ENCODE data around the gene TOM1L2. TPM values are rescaled to one million over a fixed set of nuclear protein-coding genes. Genes with fewer than 3 reads are reported as not detected.

The TOM1L2 gene
- total and polyA plus RNA-seq, 2 experiments from 2014 or later, result 21.5 to 29.6 TPM

- H3K79me2 ChIP-seq, result no peaks in the 10 kb centered on the region
- H3K4me3 ChIP-seq, result no peak overlapping the region
- H4K20me1 ChIP-seq (ENCODE audit: insufficient read depth, poor library complexity, severe bottlenecking), result no peaks in the 10 kb centered on the region
- no peak overlapping the region for H3K27ac ChIP-seq
- TF ChIP-seq EZH2 (IDR thresholded peaks at IDR 0.05; ENCODE audit: borderline replicate concordance) (no peak), EZH2phosphoT487 (IDR thresholded peaks at IDR 0.05; ENCODE audit: low read depth, severe bottlenecking, unreplicated experiment) (no peak), CTCF (IDR thresholded peaks at IDR 0.05; ENCODE audit: poor library complexity) (no peak)
- no peak for DNase-seq (ENCODE audit: low spot score)
- H3K27me3 ChIP-seq, result no peaks in the 10 kb centered on the region
- no peaks in the 10 kb centered on the region for H3K9me3 ChIP-seq (ENCODE audit: low read depth)
- no peaks in the 10 kb centered on the region for H3K4me1 ChIP-seq (ENCODE audit: insufficient read depth)
- 46% methylated on average over 1 of the region's 1 CpG for WGBS (ENCODE audit: low lambda C conversion rate, missing lambda C conversion rate)
- no peak overlapping the region for H3K4me2 ChIP-seq
- no peaks in the 10 kb centered on the region for H3K9me2 ChIP-seq (replicated peaks; ENCODE audit: insufficient read depth)
- no peaks in the 10 kb centered on the region for H3K36me3 ChIP-seq (replicated peaks; ENCODE audit: insufficient read depth, low read depth)
- no peak overlapping the region for H2AFZ ChIP-seq
Observed at GRCh38 chr17:17888371-17888770, 83.8 kb downstream of the TOM1L2 start.

GRCh38 chr17:17887752-17888304 lies 84.4 kb downstream of the TOM1L2 start:
- H4K20me1 ChIP-seq (ENCODE audit: insufficient read depth, poor library complexity, severe bottlenecking), result no peaks in the 10 kb centered on the region
- WGBS (ENCODE audit: low lambda C conversion rate, missing lambda C conversion rate), result 66% methylated on average over 4 of the region's 4 CpGs

GRCh38 chr17:17886726-17887125 lies 85.5 kb downstream of the TOM1L2 start:
- H3K27ac ChIP-seq, result no peak overlapping the region
- H3K9me3 ChIP-seq (ENCODE audit: low read depth), result no peaks in the 10 kb centered on the region
- WGBS (ENCODE audit: low lambda C conversion rate, missing lambda C conversion rate), result 89% methylated on average over 4 of the region's 4 CpGs
- no peaks in the 10 kb centered on the region for H3K9me2 ChIP-seq (replicated peaks; ENCODE audit: insufficient read depth)
- H3K4me2 ChIP-seq, result no peak overlapping the region
- no peaks in the 10 kb centered on the region for H3K36me3 ChIP-seq (replicated peaks; ENCODE audit: insufficient read depth, low read depth)
- no peak for DNase-seq (ENCODE audit: low spot score)
- no peaks in the 10 kb centered on the region for H4K20me1 ChIP-seq (ENCODE audit: insufficient read depth, poor library complexity, severe bottlenecking)
- no peak overlapping the region for H3K4me3 ChIP-seq
- no peak overlapping the region for H2AFZ ChIP-seq
- no peaks in the 10 kb centered on the region for H3K4me1 ChIP-seq (ENCODE audit: insufficient read depth)
- no peak for TF ChIP-seq EZH2 (IDR thresholded peaks at IDR 0.05; ENCODE audit: borderline replicate concordance)
- no peak for TF ChIP-seq EZH2phosphoT487 (IDR thresholded peaks at IDR 0.05; ENCODE audit: low read depth, severe bottlenecking, unreplicated experiment)
- TF ChIP-seq CTCF (IDR thresholded peaks at IDR 0.05; ENCODE audit: poor library complexity), result no peak
- no peaks in the 10 kb centered on the region for H3K79me2 ChIP-seq
- H3K27me3 ChIP-seq, result no peaks in the 10 kb centered on the region

More at GRCh38 chr17:17887752-17888304, 84.4 kb downstream of the TOM1L2 start:
- H3K9me2 ChIP-seq (replicated peaks; ENCODE audit: insufficient read depth), result no peaks in the 10 kb centered on the region
- no peaks in the 10 kb centered on the region for H3K4me1 ChIP-seq (ENCODE audit: insufficient read depth)
- no peaks in the 10 kb centered on the region for H3K9me3 ChIP-seq (ENCODE audit: low read depth)
- no peaks in the 10 kb centered on the region for H3K27me3 ChIP-seq
- H3K36me3 ChIP-seq (replicated peaks; ENCODE audit: insufficient read depth, low read depth), result no peaks in the 10 kb centered on the region
- H2AFZ ChIP-seq, result no peak overlapping the region
- H3K79me2 ChIP-seq, result no peaks in the 10 kb centered on the region
- no peak for TF ChIP-seq CTCF (IDR thresholded peaks at IDR 0.05; ENCODE audit: poor library complexity)
- TF ChIP-seq EZH2phosphoT487 (IDR thresholded peaks at IDR 0.05; ENCODE audit: low read depth, severe bottlenecking, unreplicated experiment), result no peak
- H3K4me3 ChIP-seq, result no peak overlapping the region
- no peak overlapping the region for H3K4me2 ChIP-seq
- H3K27ac ChIP-seq, result no peak overlapping the region
- no peak for DNase-seq (ENCODE audit: low spot score)
